B cell (primary cell): ENCODE measurements around the gene POLD1.

ENCODE experiments used
- CTCF ChIP-seq: fragments of 200-600 bp; IDR thresholded peaks from one replicate; pipeline ENCODE4 v1.8.0; 2022; ENCODE audit warnings: antibody characterized with exemption, mild to moderate bottlenecking
- EZH2 ChIP-seq: IDR thresholded peaks from 2 replicates; pipeline ENCODE4 v1.6.1; 2012; ENCODE audit warnings: borderline replicate concordance, low read depth, mild to moderate bottlenecking, moderate library complexity, low read length; ENCODE audit not compliant: insufficient read depth, poor library complexity, severe bottlenecking

GRCh38 chr19:50413096-50413495 is 28.9 kb downstream of the POLD1 start:
- no peak for TF ChIP-seq CTCF
- TF ChIP-seq EZH2: no peak
